Activated naive CD8-positive, alpha-beta T cell treated with anti-CD3 and anti-CD28 coated beads, Interleukin-2, amount 50 U/mL, for 24 hours (primary cell): ENCODE data around the gene PTH2R.
"Not testable (repeated sequence)": the region's sequence is repeated elsewhere in the genome, so short reads cannot be mapped to it uniquely, and the experiment has no call there.

Source experiments
- ATAC-seq: fragments of 150-1000 bp; cut with Tn5 transposase; one replicate; pipeline ENCODE4 v1.10.0; 2021
- DNase-seq: peaks from one replicate; pipeline ENCODE4 v3.0.0; 2021
- H3K27ac Mint-ChIP-seq: one replicate; pipeline ENCODE4 v1.8.0; 2021; ENCODE audit warnings: mild to moderate bottlenecking, mixed read lengths
- H3K27me3 Mint-ChIP-seq: one replicate; pipeline ENCODE4 v1.8.0; 2021; ENCODE audit warnings: mixed read lengths
- H3K36me3 Mint-ChIP-seq: one replicate; pipeline ENCODE4 v1.8.0; 2021; ENCODE audit warnings: low read depth, mixed read lengths
- H3K4me1 Mint-ChIP-seq: one replicate; pipeline ENCODE4 v1.8.0; 2021; ENCODE audit warnings: mixed read lengths
- H3K4me3 Mint-ChIP-seq: one replicate; pipeline ENCODE4 v1.8.0; 2021; ENCODE audit warnings: mild to moderate bottlenecking, moderate library complexity, mixed read lengths
- H3K9me3 Mint-ChIP-seq: one replicate; pipeline ENCODE4 v1.8.0; 2021; ENCODE audit warnings: mixed read lengths

The PTH2R gene

DNA sequence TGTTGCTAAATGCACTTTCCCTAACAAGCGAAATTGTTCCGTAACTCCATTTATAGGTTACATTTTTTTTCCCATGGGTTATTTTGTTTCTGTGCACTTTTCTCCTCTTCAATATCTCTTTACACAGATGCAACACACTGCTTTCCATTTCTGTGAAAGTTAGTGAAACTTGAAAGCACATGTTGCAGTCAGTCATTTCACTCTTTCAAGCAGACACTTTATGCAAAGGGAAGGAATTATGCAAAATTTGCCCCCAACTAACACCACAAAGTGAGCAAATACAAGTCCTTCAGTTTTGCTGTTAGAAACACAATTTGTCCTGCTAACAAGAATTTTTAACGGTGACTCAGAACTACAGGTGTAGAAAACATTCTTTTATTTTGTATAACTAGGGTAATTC, 124.8 kb downstream of the PTH2R start:
- H3K36me3 Mint-ChIP-seq, result no peaks in the 10 kb centered on the region
- no peak for DNase-seq
- H3K4me1 Mint-ChIP-seq, result no peaks in the 10 kb centered on the region
- peaks cover 5% of the 10 kb centered on the region for H3K9me3 Mint-ChIP-seq
- H3K27ac Mint-ChIP-seq, result no peak overlapping the region
- ATAC-seq, result no peak
- no peak overlapping the region for H3K4me3 Mint-ChIP-seq
- H3K27me3 Mint-ChIP-seq, result no peaks in the 10 kb centered on the region

DNA sequence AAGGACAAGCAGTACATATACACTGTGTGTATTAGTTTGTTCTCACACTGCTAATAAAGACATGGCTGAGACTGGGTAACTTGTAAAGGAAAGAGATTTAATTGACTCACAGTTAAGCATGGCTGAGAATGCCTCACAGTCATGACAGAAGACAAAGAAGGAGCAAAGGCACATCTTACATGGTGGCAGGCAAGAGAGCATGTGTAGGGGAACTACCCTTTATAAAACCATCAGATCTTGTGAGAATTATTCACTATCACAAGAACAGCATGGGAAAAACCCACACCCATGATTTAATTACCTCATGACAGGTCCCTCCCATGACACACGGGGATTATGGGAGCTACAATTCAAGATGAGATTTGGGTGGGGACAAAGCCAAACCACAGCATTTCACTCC, 129.0 kb downstream of the PTH2R start:
- H3K9me3 Mint-ChIP-seq, result not testable (repeated sequence)

DNA sequence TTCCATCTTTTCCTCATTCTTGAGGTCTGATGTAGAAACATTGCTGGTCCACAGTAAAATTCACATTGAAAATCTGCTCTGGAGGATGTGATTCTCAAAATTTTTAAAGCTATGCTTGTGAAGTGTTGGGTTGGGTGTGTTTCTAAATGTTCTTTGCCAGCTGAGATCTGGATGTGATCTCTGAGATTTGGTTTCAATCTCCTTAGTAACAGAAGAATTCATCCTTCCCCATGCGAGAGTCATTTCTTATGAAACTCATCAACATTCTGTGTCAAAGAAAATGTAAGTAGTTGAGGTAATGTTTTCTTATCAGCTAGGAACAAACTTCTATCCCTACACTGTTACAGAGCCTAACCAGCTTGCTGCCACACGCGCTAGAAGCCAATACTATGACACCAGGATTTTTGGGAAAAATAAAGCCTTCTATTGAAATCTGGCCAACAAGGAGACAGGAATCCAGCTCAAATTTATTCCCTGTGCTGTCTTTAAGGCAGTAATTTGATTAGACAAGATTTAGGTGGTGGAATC, 134.9 kb downstream of the PTH2R start:
- H3K4me1 Mint-ChIP-seq, result no peaks in the 10 kb centered on the region

More for the DNA sequence above, 129.0 kb downstream of the PTH2R start:
- not testable (repeated sequence) for H3K27me3 Mint-ChIP-seq, H3K36me3 Mint-ChIP-seq, H3K4me3 Mint-ChIP-seq, DNase-seq, ATAC-seq, H3K27ac Mint-ChIP-seq, H3K4me1 Mint-ChIP-seq

DNA sequence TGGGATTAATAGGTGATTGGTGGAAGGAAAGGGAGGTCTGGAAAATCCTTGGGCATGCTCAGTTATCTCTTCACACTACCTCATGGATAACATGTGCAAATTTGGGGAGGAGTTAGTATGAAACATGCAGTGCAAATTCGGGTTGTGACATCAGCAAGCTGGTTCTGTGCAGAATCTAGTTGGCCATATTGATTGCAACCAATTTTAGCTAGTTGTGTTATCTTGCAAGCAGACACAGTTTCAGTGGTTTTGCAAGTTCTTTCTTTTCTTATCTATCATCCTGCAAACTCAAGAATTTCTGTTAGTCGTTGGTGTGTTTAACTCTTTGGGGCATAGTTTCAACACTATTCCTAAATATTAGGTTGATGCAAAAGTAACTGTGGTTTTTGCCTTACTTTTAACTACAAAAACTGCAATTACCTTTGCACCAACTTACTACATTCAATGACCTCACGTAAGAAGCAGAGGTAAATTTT, 135.4 kb downstream of the PTH2R start:
- Mint-ChIP-seq H3K4me3 (no peak overlapping the region), H3K36me3 (no peaks in the 10 kb centered on the region), H3K4me1 (no peaks in the 10 kb centered on the region), H3K9me3 (no peaks in the 10 kb centered on the region), H3K27me3 (peaks cover 2% of the 10 kb centered on the region), H3K27ac (no peak overlapping the region)
- no peak for ATAC-seq
- no peak for DNase-seq

More for the DNA sequence above, 134.9 kb downstream of the PTH2R start:
- ATAC-seq (no peak), DNase-seq (no peak)
- peaks cover 2% of the 10 kb centered on the region for H3K27me3 Mint-ChIP-seq
- no peaks in the 10 kb centered on the region for H3K36me3 Mint-ChIP-seq
- H3K4me3 Mint-ChIP-seq, result no peak overlapping the region
- no peaks in the 10 kb centered on the region for H3K9me3 Mint-ChIP-seq
- H3K27ac Mint-ChIP-seq, result no peak overlapping the region

DNA sequence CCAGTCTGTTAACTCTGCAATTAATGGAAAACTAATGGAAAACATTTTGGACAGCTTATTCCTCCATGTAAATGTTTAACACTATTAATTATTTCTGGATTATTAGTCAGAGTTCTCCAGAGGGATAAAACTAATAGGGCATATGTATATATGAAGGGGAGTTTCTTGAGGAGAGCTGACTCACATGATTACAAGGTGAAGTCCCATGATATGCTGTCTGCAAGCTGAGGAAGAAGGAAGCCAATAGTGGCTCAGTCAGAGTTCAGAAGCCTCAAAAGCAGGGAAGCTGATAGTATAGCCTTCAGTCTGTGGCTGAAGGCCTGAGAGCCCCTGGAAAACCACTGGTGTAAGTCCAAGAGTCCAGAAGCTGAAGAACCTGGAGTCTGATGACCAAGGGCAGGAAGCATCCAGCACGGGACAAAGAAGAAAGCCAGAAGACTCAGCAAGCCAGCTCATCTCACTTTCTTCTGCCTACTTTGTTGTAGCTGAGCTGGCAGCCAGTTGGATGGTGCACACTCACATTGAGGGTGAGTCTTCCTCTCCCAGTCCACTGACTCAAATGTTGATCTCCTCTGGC, 136.0 kb downstream of the PTH2R start:
- no peak for ATAC-seq
- H3K4me3 Mint-ChIP-seq, result no peak overlapping the region
- peaks cover 2% of the 10 kb centered on the region for H3K27me3 Mint-ChIP-seq
- no peaks in the 10 kb centered on the region for H3K4me1 Mint-ChIP-seq
- no peak for DNase-seq
- H3K27ac Mint-ChIP-seq, result no peak overlapping the region
- H3K9me3 Mint-ChIP-seq, result no peaks in the 10 kb centered on the region
- no peaks in the 10 kb centered on the region for H3K36me3 Mint-ChIP-seq
